Measurements from ENCODE around the gene GPR62.
A peak's percentile ranks its signal among the peaks of the same experiment; 100 is the strongest.
"Not testable (repeated sequence)": the region's sequence is repeated elsewhere in the genome, so short reads cannot be mapped to it uniquely, and the experiment has no call there.

Gene GPR62

GRCh38 chr3:51971350-51971749 is 16.2 kb downstream of the GPR62 start:
- DNase-seq = no peak

- peak in 1 of 5 experiments; percentile 32 for DNase-seq
Measured at GRCh38 chr3:51974277-51974962, 19.2 kb downstream of the GPR62 start.

- DNase-seq = peak; percentile 58 to 81 (median 70)
Measured at GRCh38 chr3:51974963-51975851, 20.0 kb downstream of the GPR62 start, which contains the start of gene ABHD14A. TSS of gene ABHD14A (plus strand) at chr3:51975064. CDS start at chr3:51975136, 72 bp downstream.

- peak in 1 of 5 experiments; percentile 23 for DNase-seq
Measured at GRCh38 chr3:51975852-51976549, 20.8 kb downstream of the GPR62 start.

GRCh38 chr3:51977446-51978142 is 22.4 kb downstream of the GPR62 start:
- peak in 2 of 5 experiments; percentile 26 to 81 for DNase-seq

GRCh38 chr3:51978143-51978502 is 22.9 kb downstream of the GPR62 start:
- no peak for DNase-seq

GRCh38 chr3:51980253-51980652 is 25.1 kb downstream of the GPR62 start:
- no peak for DNase-seq

GRCh38 chr3:51982352-51982837 is 27.2 kb downstream of the GPR62 start:
- DNase-seq = peak in 1 of 5 experiments; percentile 51

GRCh38 chr3:51982838-51983577 is 27.8 kb downstream of the GPR62 start, which contains the start of gene ACY1:
TSS of gene ACY1 (plus strand) at chr3:51983535. CDS start at chr3:51984065, 530 bp downstream.
- peak; percentile 50 to 72 (median 65) for DNase-seq

- DNase-seq = no peak
Measured at GRCh38 chr3:51983578-51984268, 28.5 kb downstream of the GPR62 start.

GRCh38 chr3:51984269-51984647 is 29.1 kb downstream of the GPR62 start:
- DNase-seq = no peak

- DNase-seq = no peak
Measured at GRCh38 chr3:51985063-51985462, 29.9 kb downstream of the GPR62 start.

- no peak for DNase-seq
Measured at GRCh38 chr3:51986010-51986947, 31.1 kb downstream of the GPR62 start.

GRCh38 chr3:51987568-51987967 is 32.4 kb downstream of the GPR62 start:
- no peak for DNase-seq

GRCh38 chr3:51988286-51989146 is 33.3 kb downstream of the GPR62 start:
- no peak for DNase-seq

- not testable (repeated sequence) for DNase-seq
Measured at GRCh38 chr3:51990501-51990971, 35.4 kb downstream of the GPR62 start.

- no peak for DNase-seq
Measured at GRCh38 chr3:51992017-51992682, 37.0 kb downstream of the GPR62 start.

GRCh38 chr3:51993657-51994056 is 38.5 kb downstream of the GPR62 start:
- DNase-seq = not testable (repeated sequence)
